Neural progenitor cell (in vitro differentiated cells): ENCODE results near the gene USP54. TPM values are rescaled to one million over a fixed set of nuclear protein-coding genes. Genes with fewer than 3 reads are reported as not detected.
A peak's percentile ranks its signal among the peaks of the same experiment; 100 is the strongest.
"Not testable (repeated sequence)": the region's sequence is repeated elsewhere in the genome, so short reads cannot be mapped to it uniquely, and the experiment has no call there.

Experiments
- DNase-seq: peaks from one replicate; pipeline ENCODE4 v3.0.0-alpha.2; 2016; ENCODE audit warnings: low spot score
- H2AFZ ChIP-seq: fragments of 200-600 bp; sonication (generic); replicated peaks from 2 replicates; pipeline ENCODE4 v1.6.1; 2016; ENCODE audit warnings: antibody characterized with exemption
- H3F3A ChIP-seq: fragments of 200-600 bp; sonication (generic); 2 replicates; pipeline ENCODE4 v1.6.1; 2016; ENCODE audit warnings: antibody characterized with exemption, low read depth
- H3K27ac ChIP-seq: fragments of 200-600 bp; sonication (generic); 2 replicates; pipeline ENCODE4 v1.5.1; 2016; ENCODE audit warnings: mild to moderate bottlenecking
- H3K27me3 ChIP-seq: fragments of 200-600 bp; sonication (generic); 2 replicates; pipeline ENCODE4 v1.6.1; 2016; ENCODE audit warnings: mild to moderate bottlenecking, moderate library complexity
- H3K36me3 ChIP-seq: fragments of 200-600 bp; sonication (generic); 2 replicates; pipeline ENCODE4 v1.5.1; 2016
- H3K4me1 ChIP-seq: fragments of 200-600 bp; sonication (generic); 2 replicates; pipeline ENCODE4 v1.6.1; 2016; ENCODE audit warnings: mixed run types
- H3K4me2 ChIP-seq: fragments of 200-600 bp; sonication (generic); 2 replicates; pipeline ENCODE4 v1.6.1; 2016
- H3K4me3 ChIP-seq: fragments of 200-600 bp; sonication (generic); 2 replicates; pipeline ENCODE4 v1.5.1; 2016
- H3K79me2 ChIP-seq: fragments of 200-600 bp; sonication (generic); 2 replicates; pipeline ENCODE4 v1.6.1; 2016; ENCODE audit warnings: low read depth
- H3K9ac ChIP-seq: fragments of 200-600 bp; sonication (generic); 2 replicates; pipeline ENCODE4 v1.6.1; 2016
- H3K9me3 ChIP-seq: fragments of 200-600 bp; sonication (generic); 2 replicates; pipeline ENCODE4 v1.5.1; 2016; ENCODE audit warnings: low read depth
- H4K20me1 ChIP-seq: fragments of 200-600 bp; sonication (generic); 2 replicates; pipeline ENCODE4 v1.6.1; 2016; ENCODE audit warnings: low read depth
- H3K27ac Mint-ChIP-seq: 3 replicates; pipeline ENCODE4 v1.8.0; 2021; ENCODE audit warnings: mixed read lengths
- H3K27me3 Mint-ChIP-seq: 2 replicates; pipeline ENCODE4 v1.8.0; 2022; ENCODE audit warnings: low read depth, mild to moderate bottlenecking, inconsistent platforms, moderate library complexity, mixed read lengths; ENCODE audit not compliant: insufficient read depth
- H3K36me3 Mint-ChIP-seq: 3 replicates; pipeline ENCODE4 v1.8.0; 2021; ENCODE audit warnings: mixed read lengths
- H3K4me1 Mint-ChIP-seq: 3 replicates; pipeline ENCODE4 v1.8.0; 2021; ENCODE audit warnings: mixed read lengths
- H3K4me3 Mint-ChIP-seq: 3 replicates; pipeline ENCODE4 v1.8.0; 2021; ENCODE audit warnings: mild to moderate bottlenecking, moderate library complexity, mixed read lengths
- H3K9me3 Mint-ChIP-seq: 3 replicates; pipeline ENCODE4 v1.8.0; 2020; ENCODE audit warnings: mixed read lengths
- CTCF ChIP-seq: fragments of 200-600 bp; sonication (generic); IDR thresholded peaks from 2 replicates; pipeline ENCODE4 v1.5.1; 2017; ENCODE audit warnings: antibody characterized with exemption, mild to moderate bottlenecking
- EZH2 ChIP-seq: fragments of 200-600 bp; sonication (generic); IDR thresholded peaks from 2 replicates; pipeline ENCODE4 v1.6.1; 2017; ENCODE audit warnings: antibody characterized with exemption, mild to moderate bottlenecking, moderate library complexity
- EZH2phosphoT487 ChIP-seq: fragments of 200-600 bp; sonication (generic); IDR thresholded peaks from 2 replicates; pipeline ENCODE4 v1.6.1; 2017; ENCODE audit warnings: antibody characterized with exemption
- total RNA-seq: library from RNA; depleted of rRNA; stranded (reverse); fragments of >200 nt; gene quantifications from 2 replicates; pipeline ENCODE4 v1.2.3, GENCODE V29; 2015; ENCODE audit warnings: low replicate concordance

USP54 gene
- total RNA-seq, 1 donor from 2014 or later = 97.2 TPM

- peaks cover 12% of the 10 kb centered on the region for H3K9me3 Mint-ChIP-seq
- H3K27ac Mint-ChIP-seq = no peak overlapping the region
- H3K27me3 Mint-ChIP-seq = peaks cover 2% of the 10 kb centered on the region
Observed at GRCh38 chr10:73584737-73585136, 6.4 kb downstream of the USP54 start.

GRCh38 chr10:73581918-73582317 is 9.2 kb downstream of the USP54 start:
- H4K20me1 ChIP-seq = no peaks in the 10 kb centered on the region
- peak overlapping the region; percentile 40 for H3K27ac Mint-ChIP-seq

More at GRCh38 chr10:73584737-73585136, 6.4 kb downstream of the USP54 start:
- DNase-seq = no peak
- Histone ChIP-seq H3K79me2 (peaks cover 97% of the 10 kb centered on the region), H3K27ac (no peak overlapping the region), H3K4me2 (no peak overlapping the region), H3F3A (peaks cover 15% of the 10 kb centered on the region), H3K4me1 (peaks cover 30% of the 10 kb centered on the region), H4K20me1 (no peaks in the 10 kb centered on the region), H3K27me3 (no peaks in the 10 kb centered on the region), H3K4me3 (no peak overlapping the region), H2AFZ (no peak overlapping the region), H3K36me3 (no peaks in the 10 kb centered on the region), H3K9me3 (no peaks in the 10 kb centered on the region), H3K9ac (no peak overlapping the region)
- no peak for TF ChIP-seq EZH2phosphoT487
- no peak for TF ChIP-seq CTCF
- TF ChIP-seq EZH2 = no peak
- H3K4me3 Mint-ChIP-seq = no peak overlapping the region
- peaks cover 8% of the 10 kb centered on the region for H3K4me1 Mint-ChIP-seq
- H3K36me3 Mint-ChIP-seq = peaks cover 23% of the 10 kb centered on the region

GRCh38 chr10:73578927-73579326 is 12.2 kb downstream of the USP54 start:
- H3K79me2 ChIP-seq = peaks cover 75% of the 10 kb centered on the region
- H3K4me3 ChIP-seq, H3K27ac ChIP-seq, H3K27ac Mint-ChIP-seq, H3K36me3 ChIP-seq, H3K4me2 ChIP-seq, H3K9me3 Mint-ChIP-seq, H3K27me3 ChIP-seq, H3K27me3 Mint-ChIP-seq, H3K9me3 ChIP-seq, H3K36me3 Mint-ChIP-seq, H3K4me1 Mint-ChIP-seq, H4K20me1 ChIP-seq, DNase-seq, H2AFZ ChIP-seq, H3K9ac ChIP-seq, H3K4me3 Mint-ChIP-seq: not testable (repeated sequence)
- H3K4me1 ChIP-seq = peaks cover 17% of the 10 kb centered on the region
- peaks cover 24% of the 10 kb centered on the region for H3F3A ChIP-seq

More at GRCh38 chr10:73581918-73582317, 9.2 kb downstream of the USP54 start:
- Histone ChIP-seq H3K4me2 (peak overlapping the region; percentile 59), H3K9me3 (no peaks in the 10 kb centered on the region), H3K4me1 (peaks cover 17% of the 10 kb centered on the region), H3K27ac (peak overlapping the region; percentile 88), H3K9ac (peak overlapping the region; percentile 42), H3K36me3 (no peaks in the 10 kb centered on the region), H3K79me2 (peaks cover 90% of the 10 kb centered on the region), H3K4me3 (no peak overlapping the region), H2AFZ (no peak overlapping the region), H3F3A (peaks cover 24% of the 10 kb centered on the region), H3K27me3 (no peaks in the 10 kb centered on the region)
- no peak for TF ChIP-seq EZH2phosphoT487
- TF ChIP-seq EZH2 = no peak
- TF ChIP-seq CTCF = no peak
- H3K4me3 Mint-ChIP-seq = no peak overlapping the region
- H3K4me1 Mint-ChIP-seq = peaks cover 4% of the 10 kb centered on the region
- H3K27me3 Mint-ChIP-seq = peaks cover 2% of the 10 kb centered on the region
- peaks cover 17% of the 10 kb centered on the region for H3K36me3 Mint-ChIP-seq
- peak; percentile 65 for DNase-seq
- H3K9me3 Mint-ChIP-seq = peaks cover 12% of the 10 kb centered on the region

GRCh38 chr10:73577788-73578187 is 13.4 kb downstream of the USP54 start:
- Histone ChIP-seq H3K4me1 (peaks cover 17% of the 10 kb centered on the region), H3K79me2 (peaks cover 63% of the 10 kb centered on the region), H3K4me3 (no peak overlapping the region), H3K27ac (peak overlapping the region; percentile 56), H3K36me3 (no peaks in the 10 kb centered on the region), H3F3A (peaks cover 20% of the 10 kb centered on the region), H3K9me3 (no peaks in the 10 kb centered on the region), H2AFZ (no peak overlapping the region), H3K27me3 (no peaks in the 10 kb centered on the region), H3K4me2 (no peak overlapping the region), H3K9ac (no peak overlapping the region), H4K20me1 (peaks cover 3% of the 10 kb centered on the region)
- H3K27ac Mint-ChIP-seq = no peak overlapping the region
- DNase-seq = peak; percentile 5
- peaks cover 6% of the 10 kb centered on the region for H3K36me3 Mint-ChIP-seq
- H3K27me3 Mint-ChIP-seq = no peaks in the 10 kb centered on the region
- no peak overlapping the region for H3K4me3 Mint-ChIP-seq
- no peak for TF ChIP-seq EZH2phosphoT487
- no peak for TF ChIP-seq CTCF
- TF ChIP-seq EZH2 = no peak
- peaks cover 4% of the 10 kb centered on the region for H3K4me1 Mint-ChIP-seq
- peaks cover 3% of the 10 kb centered on the region for H3K9me3 Mint-ChIP-seq
